Measurements from ENCODE around the gene FAM187B. TPM values are rescaled to one million over a fixed set of nuclear protein-coding genes. Genes with fewer than 3 reads are reported as not detected.

Gene FAM187B
- total and polyA plus RNA-seq, 4 donors, result 0.17 TPM; not detected in 3

DNA sequence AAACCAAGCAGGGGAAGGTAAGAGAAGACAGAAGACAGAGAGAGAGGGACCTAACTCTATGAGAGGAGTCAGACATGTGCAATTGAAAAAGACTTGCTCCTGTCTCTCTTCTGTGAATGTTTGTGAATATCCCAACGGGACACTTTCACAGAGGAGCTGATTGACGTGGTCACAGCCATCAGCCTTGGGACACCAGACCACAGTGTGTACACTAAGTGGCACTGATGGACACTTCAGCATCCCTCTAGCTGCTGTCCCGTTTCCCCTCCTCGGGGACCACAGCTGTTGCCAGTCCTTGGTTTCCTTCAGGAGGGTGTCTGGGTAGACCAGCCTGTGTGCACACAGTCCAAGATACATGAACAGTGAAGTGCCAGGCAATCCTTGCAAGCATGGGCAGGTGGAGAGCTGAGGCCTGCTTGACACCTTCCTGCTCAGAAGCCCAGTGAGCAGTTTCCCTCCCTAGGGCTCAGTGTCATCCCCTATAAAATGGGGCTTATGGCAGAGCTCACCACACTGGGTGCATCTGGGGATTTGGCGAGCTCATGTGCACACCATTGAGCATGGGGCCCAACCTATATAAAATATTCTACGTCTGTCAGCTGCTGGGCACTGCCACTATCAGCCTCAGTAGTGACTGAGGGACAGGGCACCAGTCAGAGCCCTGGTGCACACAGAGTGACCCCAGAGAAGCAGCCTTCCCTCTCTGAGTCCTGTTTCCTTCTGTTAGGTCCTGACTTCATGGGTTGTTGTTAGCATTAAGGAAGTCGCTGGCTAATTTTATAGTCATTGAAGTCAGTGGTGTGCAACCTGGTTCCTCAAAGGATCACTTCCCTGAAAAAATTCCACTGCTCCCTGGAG lies 36.0 kb upstream of the FAM187B start (continued):
- TF ChIP-seq, protein P1, sequence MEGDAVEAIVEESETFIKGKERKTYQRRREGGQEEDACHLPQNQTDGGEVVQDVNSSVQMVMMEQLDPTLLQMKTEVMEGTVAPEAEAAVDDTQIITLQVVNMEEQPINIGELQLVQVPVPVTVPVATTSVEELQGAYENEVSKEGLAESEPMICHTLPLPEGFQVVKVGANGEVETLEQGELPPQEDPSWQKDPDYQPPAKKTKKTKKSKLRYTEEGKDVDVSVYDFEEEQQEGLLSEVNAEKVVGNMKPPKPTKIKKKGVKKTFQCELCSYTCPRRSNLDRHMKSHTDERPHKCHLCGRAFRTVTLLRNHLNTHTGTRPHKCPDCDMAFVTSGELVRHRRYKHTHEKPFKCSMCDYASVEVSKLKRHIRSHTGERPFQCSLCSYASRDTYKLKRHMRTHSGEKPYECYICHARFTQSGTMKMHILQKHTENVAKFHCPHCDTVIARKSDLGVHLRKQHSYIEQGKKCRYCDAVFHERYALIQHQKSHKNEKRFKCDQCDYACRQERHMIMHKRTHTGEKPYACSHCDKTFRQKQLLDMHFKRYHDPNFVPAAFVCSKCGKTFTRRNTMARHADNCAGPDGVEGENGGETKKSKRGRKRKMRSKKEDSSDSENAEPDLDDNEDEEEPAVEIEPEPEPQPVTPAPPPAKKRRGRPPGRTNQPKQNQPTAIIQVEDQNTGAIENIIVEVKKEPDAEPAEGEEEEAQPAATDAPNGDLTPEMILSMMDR (IDR thresholded peaks at IDR 0.05; ENCODE audit: low read depth, low read length, missing input control), result no peak
- TF ChIP-seq NR2F2 (IDR thresholded peaks at IDR 0.05), result no peak
- TF ChIP-seq, protein P2, sequence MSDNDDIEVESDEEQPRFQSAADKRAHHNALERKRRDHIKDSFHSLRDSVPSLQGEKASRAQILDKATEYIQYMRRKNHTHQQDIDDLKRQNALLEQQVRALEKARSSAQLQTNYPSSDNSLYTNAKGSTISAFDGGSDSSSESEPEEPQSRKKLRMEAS (IDR thresholded peaks at IDR 0.05), result no peak

DNA sequence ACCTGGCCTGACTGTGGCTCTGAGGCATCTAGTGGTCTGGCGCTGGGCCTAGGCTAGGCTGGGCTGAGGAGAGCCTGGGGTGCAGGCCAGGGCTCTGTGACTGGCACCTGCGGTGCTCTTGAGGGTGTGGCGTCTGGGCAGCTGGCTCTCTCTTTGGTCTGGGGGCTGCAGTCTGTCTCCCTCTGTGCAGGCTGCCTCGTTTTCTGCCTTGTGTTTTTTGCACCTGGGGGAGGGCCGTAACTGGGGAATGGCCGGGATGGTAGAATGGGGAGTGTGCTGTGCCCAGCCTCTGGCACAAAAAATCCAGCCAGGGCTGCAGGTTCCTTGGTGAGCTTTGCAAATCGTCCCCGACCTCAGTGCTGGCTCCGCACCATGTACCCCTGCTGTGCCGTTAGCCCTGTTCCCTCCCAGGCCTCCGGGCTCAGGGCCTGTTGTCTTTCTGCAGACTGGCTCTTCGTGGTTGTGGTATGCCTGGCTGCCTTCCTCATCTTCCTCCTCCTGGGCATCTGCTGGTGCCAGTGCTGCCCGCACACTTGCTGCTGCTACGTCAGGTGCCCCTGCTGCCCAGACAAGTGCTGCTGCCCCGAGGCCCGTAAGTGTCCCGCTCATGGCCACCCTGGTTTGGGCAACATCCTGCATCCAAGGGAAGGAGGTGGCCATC lies 33.7 kb upstream of the FAM187B start:
- Histone ChIP-seq H3K27me3 (ENCODE audit: control insufficient read depth in 4 of 4, insufficient read depth in 4 of 4, low read length in 3 of 4) (no peaks in the 10 kb centered on the region), H3K9me3 (ENCODE audit: control insufficient read depth in 4 of 4, low read length in 3 of 4) (no peaks in the 10 kb centered on the region), H3K4me3 (ENCODE audit: low read depth in 1 of 3, low read length in 3 of 3) (no peak overlapping the region), H3K4me1 (ENCODE audit: control insufficient read depth in 4 of 4, insufficient read depth in 4 of 4, low read length in 3 of 4) (peaks cover 13 to 75% (median 58%) of the 10 kb centered on the region in 4 donors), H3K36me3 (ENCODE audit: control insufficient read depth in 4 of 4, insufficient read depth in 3 of 4, low read depth in 1 of 4, low read length in 3 of 4) (peaks cover 0 to 10% (median 4%) of the 10 kb centered on the region in 4 donors), H3K27ac (ENCODE audit: low read depth in 1 of 2, low read length in 2 of 2) (no peak overlapping the region), H3K9ac (ENCODE audit: low read depth in 1 of 2, low read length in 2 of 2) (no peak overlapping the region)
- TF ChIP-seq FOXA1 (IDR thresholded peaks at IDR 0.05) (no peak), RAD21 (IDR thresholded peaks at IDR 0.05) (no peak), EGR1 (IDR thresholded peaks at IDR 0.05; ENCODE audit: low read depth in 2 of 2) (no peak), HNF4G (IDR thresholded peaks at IDR 0.05) (no peak), TAF1 (conservative IDR thresholded peaks at IDR 0.05) (no peak), NR2F2 (IDR thresholded peaks at IDR 0.05) (no peak), GABPA (IDR thresholded peaks at IDR 0.05 in 1 of 2, conservative IDR thresholded peaks at IDR 0.05 in 1 of 2) (no peak), SP1 (IDR thresholded peaks at IDR 0.05) (no peak), JUND (IDR thresholded peaks at IDR 0.05) (no peak), YY1 (IDR thresholded peaks at IDR 0.05) (no peak), RXRA (IDR thresholded peaks at IDR 0.05) (no peak)
- TF ChIP-seq, protein P3, sequence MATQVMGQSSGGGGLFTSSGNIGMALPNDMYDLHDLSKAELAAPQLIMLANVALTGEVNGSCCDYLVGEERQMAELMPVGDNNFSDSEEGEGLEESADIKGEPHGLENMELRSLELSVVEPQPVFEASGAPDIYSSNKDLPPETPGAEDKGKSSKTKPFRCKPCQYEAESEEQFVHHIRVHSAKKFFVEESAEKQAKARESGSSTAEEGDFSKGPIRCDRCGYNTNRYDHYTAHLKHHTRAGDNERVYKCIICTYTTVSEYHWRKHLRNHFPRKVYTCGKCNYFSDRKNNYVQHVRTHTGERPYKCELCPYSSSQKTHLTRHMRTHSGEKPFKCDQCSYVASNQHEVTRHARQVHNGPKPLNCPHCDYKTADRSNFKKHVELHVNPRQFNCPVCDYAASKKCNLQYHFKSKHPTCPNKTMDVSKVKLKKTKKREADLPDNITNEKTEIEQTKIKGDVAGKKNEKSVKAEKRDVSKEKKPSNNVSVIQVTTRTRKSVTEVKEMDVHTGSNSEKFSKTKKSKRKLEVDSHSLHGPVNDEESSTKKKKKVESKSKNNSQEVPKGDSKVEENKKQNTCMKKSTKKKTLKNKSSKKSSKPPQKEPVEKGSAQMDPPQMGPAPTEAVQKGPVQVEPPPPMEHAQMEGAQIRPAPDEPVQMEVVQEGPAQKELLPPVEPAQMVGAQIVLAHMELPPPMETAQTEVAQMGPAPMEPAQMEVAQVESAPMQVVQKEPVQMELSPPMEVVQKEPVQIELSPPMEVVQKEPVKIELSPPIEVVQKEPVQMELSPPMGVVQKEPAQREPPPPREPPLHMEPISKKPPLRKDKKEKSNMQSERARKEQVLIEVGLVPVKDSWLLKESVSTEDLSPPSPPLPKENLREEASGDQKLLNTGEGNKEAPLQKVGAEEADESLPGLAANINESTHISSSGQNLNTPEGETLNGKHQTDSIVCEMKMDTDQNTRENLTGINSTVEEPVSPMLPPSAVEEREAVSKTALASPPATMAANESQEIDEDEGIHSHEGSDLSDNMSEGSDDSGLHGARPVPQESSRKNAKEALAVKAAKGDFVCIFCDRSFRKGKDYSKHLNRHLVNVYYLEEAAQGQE (IDR thresholded peaks at IDR 0.05), result no peak
- TF ChIP-seq, protein P4, sequence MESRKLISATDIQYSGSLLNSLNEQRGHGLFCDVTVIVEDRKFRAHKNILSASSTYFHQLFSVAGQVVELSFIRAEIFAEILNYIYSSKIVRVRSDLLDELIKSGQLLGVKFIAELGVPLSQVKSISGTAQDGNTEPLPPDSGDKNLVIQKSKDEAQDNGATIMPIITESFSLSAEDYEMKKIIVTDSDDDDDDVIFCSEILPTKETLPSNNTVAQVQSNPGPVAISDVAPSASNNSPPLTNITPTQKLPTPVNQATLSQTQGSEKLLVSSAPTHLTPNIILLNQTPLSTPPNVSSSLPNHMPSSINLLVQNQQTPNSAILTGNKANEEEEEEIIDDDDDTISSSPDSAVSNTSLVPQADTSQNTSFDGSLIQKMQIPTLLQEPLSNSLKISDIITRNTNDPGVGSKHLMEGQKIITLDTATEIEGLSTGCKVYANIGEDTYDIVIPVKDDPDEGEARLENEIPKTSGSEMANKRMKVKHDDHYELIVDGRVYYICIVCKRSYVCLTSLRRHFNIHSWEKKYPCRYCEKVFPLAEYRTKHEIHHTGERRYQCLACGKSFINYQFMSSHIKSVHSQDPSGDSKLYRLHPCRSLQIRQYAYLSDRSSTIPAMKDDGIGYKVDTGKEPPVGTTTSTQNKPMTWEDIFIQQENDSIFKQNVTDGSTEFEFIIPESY (IDR thresholded peaks at IDR 0.05), result no peak
- TF ChIP-seq, protein P2 (IDR thresholded peaks at IDR 0.05), result no peak
- DNase-seq (ENCODE audit: low spot score), result peak; percentile 31
- WGBS, result 80% methylated on average over 17 of the region's 17 CpGs

Data from liver (tissue), 9 donors.